NOMO-1 treated with dmso at 0.1 percent for 144 hours (cell line): ENCODE measurements around the gene PJA2.
A peak's percentile ranks its signal among the peaks of the same experiment; 100 is the strongest.

Experiments used
- DNase-seq: peaks from one replicate; lab custom pipeline; 2025; ENCODE audit not compliant: unreplicated experiment; lab: John Stamatoyannopoulos, UW

The PJA2 gene

DNA sequence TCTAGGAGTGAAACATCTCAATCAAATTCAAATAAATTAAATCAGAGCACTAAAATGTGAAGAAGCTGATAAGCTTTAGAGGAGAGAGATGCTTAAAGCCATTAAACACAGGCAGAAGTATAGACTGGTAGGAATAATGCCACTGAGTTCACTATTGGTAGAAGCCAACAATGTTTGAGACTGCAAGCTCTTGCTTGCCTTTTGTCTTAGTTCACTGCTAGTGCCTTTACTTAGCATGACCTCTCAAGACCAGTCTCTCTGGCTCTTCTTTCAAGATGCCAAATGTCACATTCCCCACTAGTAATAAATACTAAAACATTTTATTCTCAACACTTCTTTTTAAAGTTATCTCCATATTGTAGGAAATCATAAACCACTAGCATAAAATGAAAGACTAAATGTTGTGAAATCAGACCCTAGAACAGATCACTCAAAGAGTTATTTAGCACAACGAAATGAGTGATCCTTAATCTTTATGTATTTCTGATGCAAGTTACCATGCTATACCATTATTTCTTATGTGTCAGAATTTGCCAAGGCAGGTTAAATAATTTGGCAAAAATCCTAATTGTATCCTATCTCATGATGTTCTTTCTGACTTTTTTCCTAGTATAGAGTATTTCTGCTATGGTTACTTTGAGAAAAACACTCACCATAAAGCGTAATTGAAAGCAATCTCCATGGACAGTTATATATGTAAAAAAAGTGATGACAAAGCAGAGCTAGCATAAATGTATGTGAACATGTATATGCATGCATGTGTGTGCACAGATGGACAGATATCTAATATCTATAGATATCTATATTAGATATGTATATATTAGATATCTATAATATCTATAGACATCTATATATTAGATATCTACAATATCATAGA lies 57.5 kb downstream of the PJA2 start:
- peak; percentile 4 for DNase-seq

- DNase-seq = no peak
These were observed 59.1 kb downstream of the PJA2 start for GRCh38 chr5:109350537-109351270.

DNA sequence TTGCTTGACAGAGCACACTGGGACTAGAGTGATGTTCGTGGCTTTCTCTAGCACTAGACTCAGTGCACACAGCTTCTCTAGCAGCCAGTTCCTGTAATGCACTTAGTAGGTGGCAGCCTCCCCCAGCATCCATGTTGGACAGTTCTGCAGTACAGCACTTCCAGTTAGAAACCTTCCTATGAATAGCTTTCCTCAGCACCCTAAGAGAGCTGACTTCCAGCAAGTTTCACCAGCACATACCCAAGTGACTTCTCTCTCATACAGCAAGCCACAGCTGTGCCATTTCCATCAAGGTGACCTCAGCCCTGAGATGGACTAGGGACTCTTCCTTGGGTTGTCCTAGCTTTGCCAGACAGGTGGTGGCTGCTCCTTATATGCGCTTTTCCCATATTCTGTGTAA lies 60.4 kb downstream of the PJA2 start:
- no peak for DNase-seq

DNA sequence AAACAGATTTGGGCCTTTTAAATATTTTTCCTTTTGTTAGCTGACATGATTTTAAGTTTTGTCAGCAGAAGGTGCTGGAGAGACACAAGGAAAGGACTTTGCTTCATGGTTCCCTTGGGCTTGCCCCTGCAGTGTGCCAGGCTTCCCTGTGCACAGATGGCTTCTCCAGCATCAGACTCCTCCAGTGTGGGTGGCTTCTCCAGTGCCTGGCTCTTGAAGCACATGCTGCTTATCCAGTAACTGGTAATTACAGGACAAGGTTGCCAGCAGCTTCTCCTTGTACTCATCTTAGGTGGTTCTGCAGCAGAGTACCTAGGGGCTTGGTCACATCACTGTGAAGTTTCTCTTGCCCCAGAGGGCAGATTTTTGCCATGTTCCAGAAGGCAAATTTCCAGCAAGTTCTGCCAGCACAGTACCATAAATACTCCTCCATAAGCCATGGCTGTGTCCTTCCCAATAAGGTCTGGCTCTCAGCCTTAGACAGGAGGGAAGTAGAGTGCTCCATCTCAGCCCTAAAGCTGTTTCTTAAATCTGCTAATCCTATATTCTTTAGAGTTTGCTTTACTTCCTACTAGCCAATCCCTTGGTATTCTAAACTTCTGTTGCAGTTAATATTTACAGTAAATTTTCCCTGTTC lies 62.4 kb downstream of the PJA2 start:
- DNase-seq = no peak

DNA sequence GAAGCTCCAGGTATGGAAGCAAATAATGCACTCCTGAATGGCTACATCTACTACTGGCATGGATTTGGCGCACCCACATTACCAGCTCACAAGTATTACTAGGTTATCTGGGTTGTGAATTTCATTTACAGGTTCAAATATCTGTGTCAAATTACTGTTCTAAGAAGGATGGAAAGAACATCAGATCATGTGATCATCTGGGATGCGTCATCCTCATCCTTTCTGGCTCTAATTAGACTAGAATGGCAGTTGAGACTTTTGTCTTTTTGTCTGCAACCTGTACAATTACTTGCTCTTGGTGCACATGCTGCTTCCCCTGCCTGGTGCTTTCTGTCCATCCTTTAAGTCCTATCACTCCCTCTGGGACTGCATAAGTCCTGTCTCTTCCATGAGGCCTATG lies 64.1 kb downstream of the PJA2 start:
- DNase-seq = no peak

- DNase-seq = no peak
These were observed 69.4 kb downstream of the PJA2 start for GRCh38 chr5:109340351-109340750.

DNA sequence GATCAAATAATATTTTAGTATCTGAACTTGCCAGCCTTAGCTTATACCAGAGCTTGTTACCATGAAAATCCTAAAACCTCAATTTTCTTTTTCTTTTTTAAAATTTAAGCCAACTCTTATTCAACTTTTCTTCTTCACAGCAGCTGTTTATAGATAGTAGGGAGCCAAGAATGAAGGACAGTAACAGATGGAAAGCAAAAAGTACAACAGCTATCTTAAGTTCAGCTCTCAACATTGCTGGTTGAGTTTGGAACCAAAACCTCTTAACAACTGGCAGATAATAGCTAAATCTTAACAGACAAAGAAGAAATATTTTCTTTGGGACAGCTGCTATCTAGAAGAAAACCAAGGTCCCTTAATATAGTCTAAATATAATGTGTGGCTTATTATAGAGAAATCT lies 74.7 kb downstream of the PJA2 start:
- no peak for DNase-seq

DNA sequence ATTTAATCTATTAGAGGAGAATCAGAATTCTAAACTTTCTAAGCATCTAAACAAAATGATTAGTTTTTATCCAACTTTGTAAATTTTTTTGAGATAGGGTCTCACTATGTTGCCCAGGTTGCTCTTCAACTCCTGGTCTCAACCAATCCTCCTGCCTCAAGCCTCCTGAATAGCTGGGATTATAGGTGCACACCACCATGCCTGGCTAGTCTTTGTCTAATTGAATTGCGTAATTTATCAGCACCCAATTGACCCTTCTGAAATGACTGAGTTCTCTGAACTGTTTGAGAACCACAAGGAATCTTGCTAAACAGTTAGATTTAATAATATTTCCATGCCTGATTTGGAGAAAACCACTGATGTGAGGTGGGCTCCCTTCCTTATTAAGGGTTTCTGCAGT lies 75.7 kb downstream of the PJA2 start:
- DNase-seq = no peak

GRCh38 chr5:109329333-109330237 lies 80.2 kb downstream of the PJA2 start:
- peak; percentile 8 for DNase-seq

DNA sequence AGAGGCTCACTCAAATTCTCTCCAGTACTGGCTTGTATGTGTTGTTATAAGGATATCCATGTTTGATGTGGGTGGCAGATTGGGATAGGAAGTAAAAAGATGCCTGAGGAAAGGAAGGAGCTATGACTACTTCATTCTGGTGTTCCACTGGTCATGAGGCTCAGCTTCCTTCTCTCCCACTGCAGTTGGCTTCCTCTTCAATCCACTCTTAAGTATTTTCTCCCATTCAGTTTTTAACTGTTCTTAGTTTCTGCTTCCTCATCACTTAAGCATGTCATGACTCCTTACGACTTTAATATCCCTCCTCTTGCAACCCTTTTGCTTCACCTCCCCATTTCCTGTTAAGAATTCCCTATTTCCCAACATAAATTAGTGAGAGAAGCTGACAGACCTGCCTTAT lies 81.1 kb downstream of the PJA2 start:
- no peak for DNase-seq

DNA sequence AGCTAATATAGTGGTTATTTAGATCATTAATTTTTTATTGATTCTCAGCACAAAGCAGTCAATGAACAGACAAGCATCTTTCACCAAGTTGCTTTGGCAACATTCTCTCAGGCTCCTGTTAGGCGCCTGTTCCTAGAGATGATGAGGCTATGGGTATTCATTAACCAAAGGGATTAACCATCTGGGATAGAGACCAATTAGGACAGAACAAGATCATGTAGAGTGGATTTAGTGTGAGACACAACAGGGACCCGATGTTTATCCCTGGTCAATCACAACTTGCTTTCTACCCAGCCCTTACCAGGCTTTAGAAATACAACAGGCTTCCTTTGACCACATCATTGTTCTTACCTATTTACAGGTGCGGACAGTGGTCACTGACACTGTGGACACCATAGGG lies 82.2 kb downstream of the PJA2 start:
- no peak for DNase-seq

DNA sequence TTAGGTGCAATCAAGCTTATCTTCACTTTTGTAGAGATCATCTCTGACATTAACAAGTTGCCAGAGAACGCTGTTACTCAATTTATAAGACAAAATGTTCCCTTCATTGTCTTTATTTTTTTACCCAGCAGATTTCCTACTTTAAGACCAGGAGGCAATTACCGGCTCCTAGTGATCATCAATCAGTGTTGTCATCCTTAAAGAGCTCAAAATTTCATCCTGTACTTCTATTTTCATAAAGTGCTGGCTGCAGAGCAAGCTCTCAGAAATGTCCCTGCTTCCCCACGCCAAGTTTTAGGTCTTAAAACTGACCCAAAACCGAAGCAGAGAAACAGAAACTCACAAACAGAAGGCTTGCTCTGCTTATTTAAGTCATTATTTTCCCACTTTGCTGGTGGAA lies 82.9 kb downstream of the PJA2 start:
- DNase-seq = no peak

DNA sequence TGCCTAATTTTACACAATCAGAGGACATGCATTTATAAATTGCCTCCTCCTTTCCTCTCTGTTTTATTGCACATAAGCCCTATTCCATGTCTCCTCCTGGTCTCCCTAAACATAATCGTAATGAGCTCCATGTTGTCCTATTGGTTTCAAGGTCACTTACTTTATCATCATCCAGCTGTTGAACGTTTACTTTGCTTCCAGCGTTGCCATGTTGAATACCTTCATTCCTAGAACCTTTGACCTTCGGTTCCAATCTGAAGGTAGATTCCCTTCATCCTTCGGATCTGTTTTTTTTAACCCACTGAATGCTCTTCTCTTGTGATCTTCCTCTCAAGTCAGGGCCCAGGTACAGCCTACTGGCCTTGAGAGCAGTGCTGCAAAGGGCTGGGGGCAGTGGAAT lies 84.3 kb downstream of the PJA2 start:
- DNase-seq = no peak

- DNase-seq = no peak
These were observed 84.8 kb downstream of the PJA2 start for GRCh38 chr5:109324931-109325330.

DNA sequence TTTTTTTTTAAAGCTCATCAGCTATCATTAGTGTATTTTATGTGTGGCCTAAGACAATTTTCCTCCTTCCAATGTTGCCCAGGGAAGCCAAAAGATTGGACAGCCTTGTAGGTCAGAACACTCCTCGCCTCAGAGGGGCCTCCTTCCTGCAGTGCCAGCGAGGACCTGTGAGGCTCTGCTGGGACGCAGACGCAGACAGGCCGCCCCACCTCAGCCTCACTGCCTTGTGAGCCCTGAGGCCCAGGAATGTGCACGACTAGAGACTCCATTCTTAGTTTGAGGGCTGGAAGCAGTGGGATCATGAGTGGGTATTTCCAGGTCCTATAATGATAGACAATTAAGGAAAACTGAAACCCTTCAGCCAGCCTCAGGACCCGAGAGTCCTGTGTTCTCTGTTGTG lies 85.4 kb downstream of the PJA2 start:
- DNase-seq = no peak

DNA sequence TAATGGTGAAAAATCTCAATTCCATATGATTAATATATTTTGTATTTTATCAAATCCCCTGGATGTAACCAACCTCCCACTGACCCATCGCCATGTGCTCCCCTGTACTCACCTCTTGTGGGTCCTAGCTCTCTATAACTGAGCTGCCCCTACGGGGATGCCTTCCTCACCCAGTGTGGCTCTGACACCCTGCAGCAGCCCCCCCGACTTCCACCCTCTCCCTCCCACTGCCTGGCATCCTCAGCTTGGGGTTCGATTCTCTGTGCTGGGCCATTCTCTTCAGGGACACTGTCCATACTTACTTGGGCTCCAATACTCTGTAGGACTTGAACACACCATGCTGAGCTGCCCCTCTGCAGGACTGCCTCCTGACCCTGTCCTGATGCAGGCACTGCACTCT lies 87.1 kb downstream of the PJA2 start:
- no peak for DNase-seq

- DNase-seq = no peak
These were observed 90.4 kb downstream of the PJA2 start for GRCh38 chr5:109319351-109319750.

DNA sequence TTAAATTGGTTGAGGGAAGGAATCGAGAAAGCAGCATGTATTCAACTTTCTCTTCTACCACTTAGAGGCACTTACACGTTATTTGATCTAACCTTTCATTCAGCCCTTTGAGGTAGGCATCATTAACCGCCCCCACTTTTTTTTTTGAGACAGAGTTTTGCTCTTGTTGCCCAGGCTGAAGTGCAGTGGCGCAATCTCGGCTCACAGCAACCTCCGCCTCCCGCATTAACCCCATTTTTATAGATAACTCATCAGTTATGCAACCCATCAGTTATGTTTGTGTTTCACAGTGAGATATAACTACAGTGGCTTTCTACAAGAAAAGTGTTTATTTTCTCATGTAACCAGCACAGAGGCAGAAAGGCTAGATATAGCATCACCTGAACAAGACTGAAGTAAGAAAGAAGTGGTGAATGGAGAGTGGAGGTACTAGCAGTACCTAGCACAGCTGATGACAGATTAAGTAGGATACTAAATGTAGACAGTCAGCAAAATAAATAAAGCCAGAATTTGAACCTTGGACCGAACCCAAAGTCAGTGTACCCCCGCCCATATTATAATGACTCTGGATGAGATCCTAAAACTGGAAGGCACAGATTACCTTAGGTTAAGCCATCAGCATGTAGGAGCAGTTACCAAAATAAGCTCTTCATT lies 91.2 kb downstream of the PJA2 start:
- DNase-seq = peak; percentile 8

GRCh38 chr5:109316634-109317033 lies 93.1 kb downstream of the PJA2 start:
- DNase-seq = no peak

DNA sequence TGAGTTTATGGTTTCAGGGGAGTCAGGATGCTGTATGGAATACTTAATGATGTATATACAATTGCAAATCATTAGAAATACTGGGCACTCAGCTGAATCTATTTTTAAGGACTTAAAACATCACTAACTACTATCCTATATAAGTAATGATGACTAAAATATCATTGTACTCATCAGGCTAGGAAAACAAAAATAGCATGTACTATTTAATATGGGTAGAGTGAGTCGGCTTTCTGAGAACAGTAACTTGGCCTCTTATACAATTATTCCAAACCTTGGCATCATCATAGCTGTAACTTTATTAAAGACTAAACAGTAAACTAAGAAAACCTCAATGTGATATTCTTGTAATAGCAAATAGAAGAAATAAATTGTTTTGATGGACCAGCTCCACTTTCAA lies 94.5 kb downstream of the PJA2 start:
- no peak for DNase-seq
